DOHH2 (cell line): ENCODE data around the gene MBD5.

Source experiments
- H3F3A ChIP-seq: fragments of 200-600 bp; sonication (generic), shearing (Covaris generic); 2 replicates; pipeline ENCODE4 v1.6.0; 2016; ENCODE audit warnings: antibody characterized with exemption, mild to moderate bottlenecking; ENCODE audit not compliant: control insufficient read depth, insufficient read depth
- H3K27ac ChIP-seq: fragments of 200-600 bp; sonication (generic); 2 replicates; pipeline ENCODE4 v1.5.1; 2014; ENCODE audit warnings: low read depth, mild to moderate bottlenecking, low read length, moderate library complexity
- H3K27me3 ChIP-seq: fragments of 200-600 bp; sonication (generic); 2 replicates; pipeline ENCODE4 v1.6.1; 2014; ENCODE audit warnings: mild to moderate bottlenecking, low read length, mixed read lengths; ENCODE audit not compliant: control insufficient read depth
- H3K36me3 ChIP-seq: fragments of 200-600 bp; sonication (generic); 2 replicates; pipeline ENCODE4 v1.6.1; 2014; ENCODE audit warnings: mild to moderate bottlenecking, low read length, moderate library complexity, mixed read lengths; ENCODE audit not compliant: control insufficient read depth
- H3K4me1 ChIP-seq: fragments of 200-600 bp; sonication (generic); 2 replicates; pipeline ENCODE4 v1.6.1; 2014; ENCODE audit warnings: mild to moderate bottlenecking, low read length, mixed read lengths; ENCODE audit not compliant: control insufficient read depth
- H3K4me2 ChIP-seq: fragments of 200-600 bp; sonication (generic); 2 replicates; pipeline ENCODE4 v1.6.0; 2014; ENCODE audit warnings: mild to moderate bottlenecking, low read length, moderate library complexity
- H3K4me3 ChIP-seq: fragments of 200-600 bp; sonication (generic); 2 replicates; pipeline ENCODE4 v1.5.1; 2014; ENCODE audit warnings: mild to moderate bottlenecking, low read length, mixed read lengths
- H3K79me2 ChIP-seq: fragments of 200-600 bp; sonication (generic); 2 replicates; pipeline ENCODE4 v1.6.1; 2014; ENCODE audit warnings: mild to moderate bottlenecking, low read length, mixed read lengths; ENCODE audit not compliant: control insufficient read depth
- H3K9me2 ChIP-seq: fragments of 200-600 bp; sonication (generic); replicated peaks from 2 replicates; pipeline ENCODE4 v1.6.1; 2014; ENCODE audit warnings: mild to moderate bottlenecking, low read length, mixed read lengths; ENCODE audit not compliant: control insufficient read depth
- H3K9me3 ChIP-seq: fragments of 200-600 bp; sonication (generic); 2 replicates; pipeline ENCODE4 v1.6.1; 2014; ENCODE audit warnings: antibody characterized with exemption, low read length, mixed read lengths; ENCODE audit not compliant: control insufficient read depth, insufficient read depth
- H4K20me1 ChIP-seq: fragments of 200-600 bp; sonication (generic); 2 replicates; pipeline ENCODE4 v1.6.0; 2014; ENCODE audit warnings: low read depth, mild to moderate bottlenecking, antibody characterized with exemption, low read length, moderate library complexity; ENCODE audit not compliant: control insufficient read depth, insufficient read depth
- EZH2phosphoT487 ChIP-seq: fragments of 200-600 bp; sonication (generic); IDR thresholded peaks from 2 replicates; pipeline ENCODE4 v1.6.1; 2017; ENCODE audit warnings: borderline replicate concordance, mild to moderate bottlenecking, antibody characterized with exemption, low read length, moderate library complexity, mixed read lengths
- TF ChIP-seq, protein P1 (sequence below): fragments of 200-600 bp; sonication (generic); IDR thresholded peaks from one replicate; pipeline ENCODE4 v1.5.1; 2014; ENCODE audit warnings: antibody characterized with exemption, mild to moderate bottlenecking, low read depth, low read length; ENCODE audit not compliant: poor library complexity, severe bottlenecking

Gene MBD5

DNA sequence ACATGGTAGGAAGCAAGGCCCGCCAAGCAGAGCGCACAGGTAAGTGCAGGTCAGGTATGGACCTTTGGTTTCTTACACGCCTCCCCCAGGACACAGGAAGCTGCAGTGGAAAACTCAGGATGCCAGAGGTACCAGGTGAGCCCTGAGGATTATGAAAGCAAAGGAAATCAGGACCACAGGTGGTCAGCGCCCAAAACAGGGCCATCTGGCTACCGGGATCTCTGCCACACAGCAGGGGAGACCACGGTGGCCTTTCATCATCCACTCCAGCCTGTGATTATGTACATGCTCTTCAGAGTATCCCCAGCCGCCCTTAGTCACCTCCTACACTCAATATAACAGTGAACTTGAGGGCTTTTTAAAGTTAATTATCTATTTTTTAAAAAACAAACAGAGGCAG, 498.1 kb downstream of the MBD5 start:
- Histone ChIP-seq H3K79me2 (no peaks in the 10 kb centered on the region), H3K27ac (no peak overlapping the region), H3K4me3 (no peak overlapping the region), H3K9me2 (no peaks in the 10 kb centered on the region), H3K4me2 (no peak overlapping the region), H3K4me1 (no peaks in the 10 kb centered on the region), H3K9me3 (no peaks in the 10 kb centered on the region), H3F3A (no peaks in the 10 kb centered on the region), H4K20me1 (no peaks in the 10 kb centered on the region), H3K36me3 (no peaks in the 10 kb centered on the region), H3K27me3 (peaks cover 6% of the 10 kb centered on the region; the same call in 1 of the 2 replicates)
- TF ChIP-seq, protein P1, sequence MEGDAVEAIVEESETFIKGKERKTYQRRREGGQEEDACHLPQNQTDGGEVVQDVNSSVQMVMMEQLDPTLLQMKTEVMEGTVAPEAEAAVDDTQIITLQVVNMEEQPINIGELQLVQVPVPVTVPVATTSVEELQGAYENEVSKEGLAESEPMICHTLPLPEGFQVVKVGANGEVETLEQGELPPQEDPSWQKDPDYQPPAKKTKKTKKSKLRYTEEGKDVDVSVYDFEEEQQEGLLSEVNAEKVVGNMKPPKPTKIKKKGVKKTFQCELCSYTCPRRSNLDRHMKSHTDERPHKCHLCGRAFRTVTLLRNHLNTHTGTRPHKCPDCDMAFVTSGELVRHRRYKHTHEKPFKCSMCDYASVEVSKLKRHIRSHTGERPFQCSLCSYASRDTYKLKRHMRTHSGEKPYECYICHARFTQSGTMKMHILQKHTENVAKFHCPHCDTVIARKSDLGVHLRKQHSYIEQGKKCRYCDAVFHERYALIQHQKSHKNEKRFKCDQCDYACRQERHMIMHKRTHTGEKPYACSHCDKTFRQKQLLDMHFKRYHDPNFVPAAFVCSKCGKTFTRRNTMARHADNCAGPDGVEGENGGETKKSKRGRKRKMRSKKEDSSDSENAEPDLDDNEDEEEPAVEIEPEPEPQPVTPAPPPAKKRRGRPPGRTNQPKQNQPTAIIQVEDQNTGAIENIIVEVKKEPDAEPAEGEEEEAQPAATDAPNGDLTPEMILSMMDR: no peak
- no peak for TF ChIP-seq EZH2phosphoT487

DNA sequence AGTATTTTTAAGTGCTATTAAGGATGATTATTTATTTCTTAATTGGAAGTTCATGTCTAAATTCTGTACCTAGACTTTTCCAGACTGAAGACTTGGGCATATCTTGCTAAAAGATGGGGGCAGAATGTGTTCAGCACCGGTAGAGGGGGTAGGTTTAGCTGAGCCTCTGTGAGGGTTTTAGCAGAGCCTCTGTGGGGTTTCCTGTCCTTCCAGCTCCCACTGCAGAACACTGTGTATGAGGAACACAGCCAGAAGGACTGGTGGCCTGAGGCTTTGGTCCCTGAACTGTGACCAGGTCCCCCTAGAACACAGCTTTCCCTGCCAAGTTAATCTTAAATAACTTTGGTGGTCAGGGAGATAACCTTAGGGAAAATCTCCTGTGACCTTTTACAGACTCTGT, 500.3 kb downstream of the MBD5 start:
- Histone ChIP-seq H3F3A (no peaks in the 10 kb centered on the region), H3K9me3 (no peaks in the 10 kb centered on the region), H3K4me1 (no peaks in the 10 kb centered on the region), H3K27me3 (peaks cover 5% of the 10 kb centered on the region; the same call in 1 of the 2 replicates), H3K79me2 (no peaks in the 10 kb centered on the region), H4K20me1 (no peaks in the 10 kb centered on the region), H3K27ac (no peak overlapping the region), H3K36me3 (no peaks in the 10 kb centered on the region), H3K4me2 (no peak overlapping the region), H3K9me2 (no peaks in the 10 kb centered on the region), H3K4me3 (no peak overlapping the region)
- TF ChIP-seq EZH2phosphoT487: no peak

DNA sequence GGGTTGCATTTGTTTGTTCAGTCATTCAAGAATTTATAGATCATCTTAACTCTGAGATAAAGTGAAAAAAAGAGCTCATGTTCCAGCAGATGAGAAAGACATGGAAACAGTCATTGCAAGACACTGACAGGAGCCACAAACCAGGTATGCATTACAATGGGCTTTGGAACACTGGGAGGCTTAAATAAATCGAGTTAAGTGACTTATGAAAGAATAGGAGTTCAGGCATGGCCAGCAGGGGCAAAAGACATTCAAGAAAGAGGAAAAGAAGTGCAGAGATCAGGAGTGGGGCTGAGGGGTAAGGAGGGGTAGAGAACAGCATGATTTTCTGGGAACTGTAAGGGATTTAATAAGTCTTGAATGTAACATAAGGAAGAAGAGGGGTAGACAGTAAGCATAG, 502.4 kb downstream of the MBD5 start:
- Histone ChIP-seq H3K27ac (no peak overlapping the region), H3K36me3 (no peaks in the 10 kb centered on the region), H3K4me3 (no peak overlapping the region), H3K79me2 (no peaks in the 10 kb centered on the region), H3K27me3 (peaks cover 5% of the 10 kb centered on the region; the same call in 1 of the 2 replicates), H3K9me2 (no peaks in the 10 kb centered on the region), H3K4me1 (no peaks in the 10 kb centered on the region), H3F3A (no peaks in the 10 kb centered on the region), H3K4me2 (no peak overlapping the region), H4K20me1 (no peaks in the 10 kb centered on the region), H3K9me3 (no peaks in the 10 kb centered on the region)
- TF ChIP-seq, protein P1: no peak
- TF ChIP-seq EZH2phosphoT487: no peak

DNA sequence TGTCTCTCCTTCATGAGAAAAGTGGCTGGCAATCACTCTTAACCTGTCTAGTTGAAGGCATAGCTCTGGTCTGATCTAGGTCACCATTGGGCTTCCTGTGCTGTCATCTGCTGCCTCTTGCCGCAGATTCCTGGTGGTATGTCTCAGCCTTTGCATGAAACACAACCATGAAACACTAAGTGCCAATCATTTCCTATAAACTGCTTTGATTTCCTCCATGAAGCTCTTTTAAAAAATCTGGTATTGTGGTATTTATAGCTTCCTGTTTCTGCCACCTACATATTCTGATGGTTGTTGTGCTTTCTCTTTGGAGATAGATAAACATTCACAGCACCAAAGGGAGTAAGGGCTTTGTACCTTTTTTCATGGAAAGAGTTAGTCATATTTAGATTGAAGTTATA, 503.6 kb downstream of the MBD5 start:
- Histone ChIP-seq H3K9me3 (no peaks in the 10 kb centered on the region), H3K79me2 (no peaks in the 10 kb centered on the region), H3K4me2 (no peak overlapping the region), H3K27ac (no peak overlapping the region), H3K9me2 (no peaks in the 10 kb centered on the region), H3K4me1 (no peaks in the 10 kb centered on the region), H3K27me3 (peaks cover 5% of the 10 kb centered on the region; the same call in 1 of the 2 replicates), H3F3A (no peaks in the 10 kb centered on the region), H3K4me3 (no peak overlapping the region), H4K20me1 (no peaks in the 10 kb centered on the region), H3K36me3 (no peaks in the 10 kb centered on the region)
- TF ChIP-seq, protein P1: no peak
- TF ChIP-seq EZH2phosphoT487: no peak
